Loucy (cell line): ENCODE data around the gene DOK6.

Source experiments
- EZH2phosphoT487 ChIP-seq: fragments of 200-600 bp; IDR thresholded peaks from 2 replicates; pipeline ENCODE4 v1.6.1; 2018; ENCODE audit warnings: antibody characterized with exemption, mild to moderate bottlenecking, moderate library complexity, borderline replicate concordance
- TF ChIP-seq, protein P1 (sequence below): fragments of 200-600 bp; sonication (generic); conservative IDR thresholded peaks from 2 replicates; pipeline ENCODE4 v1.5.1; 2014; ENCODE audit warnings: mild to moderate bottlenecking, antibody characterized with exemption, low read length

- TF ChIP-seq, protein P1, sequence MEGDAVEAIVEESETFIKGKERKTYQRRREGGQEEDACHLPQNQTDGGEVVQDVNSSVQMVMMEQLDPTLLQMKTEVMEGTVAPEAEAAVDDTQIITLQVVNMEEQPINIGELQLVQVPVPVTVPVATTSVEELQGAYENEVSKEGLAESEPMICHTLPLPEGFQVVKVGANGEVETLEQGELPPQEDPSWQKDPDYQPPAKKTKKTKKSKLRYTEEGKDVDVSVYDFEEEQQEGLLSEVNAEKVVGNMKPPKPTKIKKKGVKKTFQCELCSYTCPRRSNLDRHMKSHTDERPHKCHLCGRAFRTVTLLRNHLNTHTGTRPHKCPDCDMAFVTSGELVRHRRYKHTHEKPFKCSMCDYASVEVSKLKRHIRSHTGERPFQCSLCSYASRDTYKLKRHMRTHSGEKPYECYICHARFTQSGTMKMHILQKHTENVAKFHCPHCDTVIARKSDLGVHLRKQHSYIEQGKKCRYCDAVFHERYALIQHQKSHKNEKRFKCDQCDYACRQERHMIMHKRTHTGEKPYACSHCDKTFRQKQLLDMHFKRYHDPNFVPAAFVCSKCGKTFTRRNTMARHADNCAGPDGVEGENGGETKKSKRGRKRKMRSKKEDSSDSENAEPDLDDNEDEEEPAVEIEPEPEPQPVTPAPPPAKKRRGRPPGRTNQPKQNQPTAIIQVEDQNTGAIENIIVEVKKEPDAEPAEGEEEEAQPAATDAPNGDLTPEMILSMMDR: no peak
- TF ChIP-seq EZH2phosphoT487: no peak
Measured at GRCh38 chr18:69518989-69519388, 118.3 kb downstream of the DOK6 start.
